Thoracic aorta (tissue), 2 donors: ENCODE measurements around the gene SPO11. TPM values are rescaled to one million over a fixed set of nuclear protein-coding genes. Genes with fewer than 3 reads are reported as not detected.

ENCODE experiments used
- ATAC-seq: fragments of 150-250 bp; one replicate; pipeline ENCODE4 v1.8.0; 2017; ENCODE audit warnings: low read depth; ENCODE audit not compliant: insufficient number of reproducible peaks, low FRiP score
- DNase-seq: peaks from one replicate; pipeline ENCODE4 v3.0.0-alpha.2; 2020; ENCODE audit warnings: low spot score
- H3K27ac ChIP-seq, 2 donors: fragments of 200-600 bp; sonication (generic); 1 replicate in 1 of 2; 2 replicates in 1 of 2; pipeline ENCODE4 v1.5.1; 2016; ENCODE audit warnings: mild to moderate bottlenecking in 2 of 2, moderate library complexity in 2 of 2
- H3K27me3 ChIP-seq: fragments of 200-600 bp; sonication (generic); replicated peaks from 2 replicates; pipeline ENCODE4 v1.6.0; 2016; ENCODE audit warnings: mild to moderate bottlenecking; ENCODE audit not compliant: insufficient read depth
- H3K36me3 ChIP-seq: fragments of 200-600 bp; sonication (generic); one replicate; pipeline ENCODE4 v1.5.1; 2016
- H3K4me1 ChIP-seq, 2 donors: fragments of 200-600 bp; sonication (generic); 1 replicate in 1 of 2; 2 replicates in 1 of 2; pipeline versions ENCODE4 v1.5.1 to v1.6.0; 2016; ENCODE audit warnings: low read depth in 2 of 2, mild to moderate bottlenecking in 1 of 2; ENCODE audit not compliant: control insufficient read depth in 1 of 2
- H3K4me3 ChIP-seq: fragments of 200-600 bp; sonication (generic); 2 replicates; pipeline ENCODE4 v1.5.1; 2016; ENCODE audit warnings: mild to moderate bottlenecking
- H3K9me3 ChIP-seq: fragments of 200-600 bp; sonication (generic); 2 replicates; pipeline ENCODE4 v1.5.1; 2016
- total RNA-seq, 2 donors: library from RNA; depleted of rRNA; stranded (reverse); fragments of >200 nt; gene quantifications; one replicate each; pipeline versions ENCODE4 v1.1.0 to v1.2.3, GENCODE V29; 2016
- TF ChIP-seq, protein P1 (sequence below): fragments of 200-600 bp; sonication (generic); IDR thresholded peaks from one replicate; pipeline ENCODE4 v1.5.1; 2019; ENCODE audit warnings: antibody characterized with exemption

Gene SPO11
- total RNA-seq, 2 donors from 2014 or later, result not detected

DNA sequence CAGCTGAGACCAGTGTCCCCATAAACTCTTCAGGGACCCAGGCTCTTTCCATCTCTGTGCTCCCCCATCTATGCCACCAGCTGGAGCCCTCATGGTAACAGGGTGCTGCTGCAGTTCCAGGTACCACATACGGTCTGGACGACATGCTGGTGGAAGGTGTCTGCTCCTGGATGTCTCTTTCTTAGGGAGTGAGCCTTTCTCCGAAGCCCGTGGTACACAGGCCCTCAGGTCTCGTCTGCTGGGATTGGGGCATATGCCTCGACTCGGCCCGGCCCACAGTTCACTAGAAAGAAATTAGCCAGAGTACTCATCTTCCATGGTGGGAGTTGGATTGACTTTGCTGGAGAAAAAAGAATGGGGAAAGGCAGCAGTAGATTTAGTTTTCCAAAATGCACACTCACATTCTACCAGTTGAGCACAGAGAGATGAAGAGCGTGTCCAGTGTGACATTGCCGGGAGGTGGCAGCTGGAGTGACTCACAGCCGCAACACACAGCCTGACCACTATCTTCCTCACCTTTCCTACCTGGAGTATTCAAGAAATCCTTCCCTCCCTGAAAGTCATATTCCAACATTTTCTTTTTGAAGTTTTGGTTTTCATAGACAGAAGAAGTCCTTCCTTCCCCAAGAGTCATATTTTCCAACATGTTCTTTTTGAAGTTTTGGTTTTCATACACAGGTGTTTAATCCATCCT is 18.6 kb upstream of the SPO11 start:
- Histone ChIP-seq H3K9me3 (no peaks in the 10 kb centered on the region), H3K4me1 (no peaks in the 10 kb centered on the region), H3K27me3 (no peaks in the 10 kb centered on the region), H3K36me3 (no peaks in the 10 kb centered on the region), H3K4me3 (no peak overlapping the region), H3K27ac (no peak overlapping the region)
- DNase-seq, result no peak
- TF ChIP-seq, protein P1, sequence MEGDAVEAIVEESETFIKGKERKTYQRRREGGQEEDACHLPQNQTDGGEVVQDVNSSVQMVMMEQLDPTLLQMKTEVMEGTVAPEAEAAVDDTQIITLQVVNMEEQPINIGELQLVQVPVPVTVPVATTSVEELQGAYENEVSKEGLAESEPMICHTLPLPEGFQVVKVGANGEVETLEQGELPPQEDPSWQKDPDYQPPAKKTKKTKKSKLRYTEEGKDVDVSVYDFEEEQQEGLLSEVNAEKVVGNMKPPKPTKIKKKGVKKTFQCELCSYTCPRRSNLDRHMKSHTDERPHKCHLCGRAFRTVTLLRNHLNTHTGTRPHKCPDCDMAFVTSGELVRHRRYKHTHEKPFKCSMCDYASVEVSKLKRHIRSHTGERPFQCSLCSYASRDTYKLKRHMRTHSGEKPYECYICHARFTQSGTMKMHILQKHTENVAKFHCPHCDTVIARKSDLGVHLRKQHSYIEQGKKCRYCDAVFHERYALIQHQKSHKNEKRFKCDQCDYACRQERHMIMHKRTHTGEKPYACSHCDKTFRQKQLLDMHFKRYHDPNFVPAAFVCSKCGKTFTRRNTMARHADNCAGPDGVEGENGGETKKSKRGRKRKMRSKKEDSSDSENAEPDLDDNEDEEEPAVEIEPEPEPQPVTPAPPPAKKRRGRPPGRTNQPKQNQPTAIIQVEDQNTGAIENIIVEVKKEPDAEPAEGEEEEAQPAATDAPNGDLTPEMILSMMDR, result no peak
- no peak for ATAC-seq

DNA sequence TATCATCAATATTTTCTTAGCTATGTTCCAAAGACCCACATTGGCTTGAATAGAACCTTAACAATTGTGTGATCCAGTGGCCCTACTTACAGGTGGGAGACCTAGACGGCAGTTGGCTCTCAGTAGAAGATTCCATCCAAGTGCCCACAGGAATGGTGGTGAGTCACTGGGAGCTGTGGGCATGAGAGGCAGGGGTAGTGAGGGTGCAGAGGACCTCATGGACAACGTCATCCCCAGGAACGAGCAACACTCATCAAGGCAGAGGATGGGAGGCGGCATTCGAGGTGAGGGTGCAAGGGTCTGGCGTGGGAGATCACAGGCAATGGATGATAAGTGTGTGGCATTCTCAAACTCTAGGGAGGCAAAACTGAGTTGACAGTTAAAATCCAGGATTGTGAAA is 17.5 kb upstream of the SPO11 start:
- DNase-seq (no peak), ATAC-seq (no peak)
- Histone ChIP-seq H3K27me3 (no peaks in the 10 kb centered on the region), H3K27ac (no peak overlapping the region), H3K4me1 (no peaks in the 10 kb centered on the region), H3K9me3 (no peaks in the 10 kb centered on the region), H3K4me3 (no peak overlapping the region), H3K36me3 (no peaks in the 10 kb centered on the region)
- TF ChIP-seq, protein P1, result no peak

DNA sequence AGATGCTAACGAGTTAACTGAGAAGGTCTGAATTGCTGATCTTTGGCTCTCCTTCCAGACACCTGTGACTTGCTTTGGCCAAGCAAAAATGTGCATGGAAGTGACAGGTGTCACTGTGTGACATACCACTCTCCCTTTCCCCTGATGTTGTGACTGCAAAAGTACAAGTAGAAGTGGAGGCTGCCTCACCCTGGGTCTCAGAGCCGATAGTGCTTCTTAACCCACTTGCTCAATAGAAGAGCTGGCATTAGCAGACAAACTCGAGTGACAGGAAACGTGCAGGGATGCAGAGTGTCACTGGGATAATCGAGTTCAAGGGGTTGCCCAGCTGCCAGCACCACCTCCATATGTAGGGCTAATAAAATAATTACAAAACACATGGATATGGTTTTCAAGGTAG is 16.4 kb upstream of the SPO11 start:
- DNase-seq (no peak), ATAC-seq (no peak)
- no peak overlapping the region for H3K4me3 ChIP-seq
- H3K36me3 ChIP-seq, result no peaks in the 10 kb centered on the region
- no peak overlapping the region for H3K27ac ChIP-seq
- H3K9me3 ChIP-seq, result no peaks in the 10 kb centered on the region
- H3K27me3 ChIP-seq, result no peaks in the 10 kb centered on the region
- no peaks in the 10 kb centered on the region for H3K4me1 ChIP-seq
- TF ChIP-seq, protein P1, result no peak

DNA sequence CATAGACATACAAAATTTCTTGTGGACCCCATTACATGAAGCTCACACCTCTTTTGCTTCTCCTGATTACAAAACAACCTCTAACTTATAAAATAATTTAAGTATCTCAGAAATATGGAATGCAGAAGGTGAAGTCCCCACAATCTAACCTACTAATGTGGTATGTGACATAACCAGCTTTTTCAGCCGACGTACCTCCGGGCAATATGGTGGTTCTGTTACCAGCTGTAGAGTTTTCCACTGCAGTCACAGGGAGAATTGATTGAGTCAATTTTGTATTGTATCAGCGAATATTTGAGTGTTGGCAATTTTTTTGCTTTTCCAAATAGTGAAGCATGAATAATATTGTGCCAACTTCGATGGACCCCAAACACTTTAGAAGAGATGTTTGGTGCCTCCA is 15.7 kb upstream of the SPO11 start:
- no peaks in the 10 kb centered on the region for H3K27me3 ChIP-seq
- DNase-seq, result no peak
- H3K36me3 ChIP-seq, result no peaks in the 10 kb centered on the region
- H3K27ac ChIP-seq, result no peak overlapping the region
- no peak overlapping the region for H3K4me3 ChIP-seq
- no peaks in the 10 kb centered on the region for H3K9me3 ChIP-seq
- no peak for ATAC-seq
- TF ChIP-seq, protein P1, result no peak
- H3K4me1 ChIP-seq, result no peaks in the 10 kb centered on the region

DNA sequence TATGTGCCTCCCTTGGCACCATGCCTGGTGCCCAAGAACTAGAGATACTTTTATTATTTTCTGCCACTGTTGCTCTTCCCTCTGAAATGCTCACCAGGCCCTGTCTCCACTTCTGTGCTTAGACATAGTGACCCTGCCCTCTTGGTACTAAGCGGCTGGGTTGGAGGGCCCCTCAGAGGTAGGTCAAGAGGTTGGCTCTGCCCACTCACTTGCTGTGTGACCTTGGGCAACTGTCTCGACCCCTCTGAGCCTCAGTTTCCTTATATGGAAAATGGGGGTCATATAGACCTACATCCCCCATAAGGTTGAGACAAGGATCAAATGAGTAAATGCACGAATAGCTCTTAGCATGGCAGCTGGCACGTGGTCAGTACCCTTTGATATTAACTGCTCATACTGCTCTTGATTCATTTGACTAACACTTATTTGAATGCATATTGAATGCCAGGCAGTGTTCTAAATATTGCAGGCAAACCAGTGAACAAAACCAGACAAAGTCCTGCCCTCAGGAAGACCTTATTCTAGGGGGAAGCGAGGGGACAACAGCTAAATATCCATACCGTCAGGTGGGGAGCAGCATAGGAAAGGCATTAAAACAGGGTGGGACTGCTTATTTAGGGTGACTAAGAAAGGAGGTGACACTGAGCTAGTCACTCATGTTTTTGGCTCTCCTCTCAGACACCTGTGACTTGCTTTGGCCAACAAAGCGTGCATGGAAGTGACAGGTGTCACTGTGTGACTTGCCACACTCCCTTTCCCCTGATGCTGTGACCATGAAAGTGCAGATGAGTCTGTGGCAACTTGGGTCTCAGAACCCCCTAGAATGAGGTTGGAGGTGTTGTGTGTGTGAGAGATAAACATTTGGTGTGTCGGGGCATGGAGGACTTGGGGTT is 14.3 kb upstream of the SPO11 start:
- Histone ChIP-seq H3K27ac (no peak overlapping the region), H3K4me1 (no peaks in the 10 kb centered on the region), H3K36me3 (no peaks in the 10 kb centered on the region), H3K27me3 (no peaks in the 10 kb centered on the region), H3K9me3 (no peaks in the 10 kb centered on the region), H3K4me3 (no peak overlapping the region)
- DNase-seq, result no peak
- TF ChIP-seq, protein P1, result no peak
- no peak for ATAC-seq
